Adrenal gland (tissue), 12 donors: ENCODE results near the gene TNS3. TPM values are rescaled to one million over a fixed set of nuclear protein-coding genes. Genes with fewer than 3 reads are reported as not detected.

Source experiments
- DNase-seq, 7 donors: peaks; one replicate each; pipeline ENCODE4 v3.0.0-alpha.2; 2019 to 2020
- H3K27ac ChIP-seq, 5 donors: fragments of 200-600 bp; sonication (generic) in 4 of 5; 1 replicate in 3 of 5; 2 replicates in 2 of 5; pipeline versions ENCODE4 v1.5.1 to v1.8.0; 2016 to 2020; ENCODE audit warnings: mild to moderate bottlenecking in 1 of 5
- H3K27me3 ChIP-seq: fragments of 200-600 bp; 2 replicates; pipeline ENCODE4 v1.8.0; 2021
- H3K36me3 ChIP-seq, 2 donors: fragments of 200-600 bp; replicated peaks in 1 of 2; 1 replicate in 1 of 2; 2 replicates in 1 of 2; pipeline versions ENCODE4 v1.5.1 to v1.8.0; 2018 to 2022
- H3K4me1 ChIP-seq, 2 donors: fragments of 200-600 bp; replicated peaks in 1 of 2; 1 replicate in 1 of 2; 2 replicates in 1 of 2; pipeline versions ENCODE4 v1.5.1 to v1.8.0; 2018 to 2021
- H3K4me3 ChIP-seq, 4 donors: fragments of 200-600 bp; sonication (generic) in 3 of 4; one replicate each; pipeline ENCODE4 v1.5.1; 2016 to 2018
- H3K9me3 ChIP-seq, 3 donors: fragments of 200-600 bp; sonication (generic) in 1 of 3; replicated peaks in 1 of 3; 1 replicate in 2 of 3; 2 replicates in 1 of 3; pipeline versions ENCODE4 v1.5.1 to v1.8.0; 2016 to 2021
- CTCF ChIP-seq, 6 experiments: fragments of 450-650 bp in 4 of 6; fragments of 200-600 bp in 2 of 6; sonication (generic) in 1 of 6; IDR thresholded peaks; 1 replicate in 5 of 6; 2 replicates in 1 of 6; pipeline versions ENCODE4 v1.5.1 to v1.8.0; 2016 to 2021; ENCODE audit warnings: antibody characterized with exemption in 6 of 6, mild to moderate bottlenecking in 2 of 6, moderate library complexity in 1 of 6
- POLR2A ChIP-seq, 2 donors: fragments of 450-650 bp; IDR thresholded peaks; one replicate each; pipeline ENCODE4 v1.6.1; 2017; ENCODE audit warnings: antibody characterized with exemption in 2 of 2, mild to moderate bottlenecking in 2 of 2, moderate library complexity in 1 of 2
- WGBS, 4 donors: extraction: QIAGEN DNeasy Blood & Tissue Kit in 2 of 4; methylation state at CpG; one replicate each; pipeline versions ENCODE4 v1.1.5 to v1.1.7; 2013 to 2017; 5-methylcytosine and 5-hydroxymethylcytosine counted together
- intact Hi-C, 2 donors: fragments of 100-400 bp; cut with DNase I; formaldehyde crosslinking; loops; one replicate each; pipeline versions ENCODE4 v1.14.1 to v1.15.0; 2022 to 2023
- polyA plus RNA-seq, 3 donors: library from polyadenylated mRNA; stranded (reverse); fragments of 200-250 nt in 2 of 3; fragments of 350-450 nt in 1 of 3; fragmentation: Illumina TruSeq in 1 of 3; extraction: RNeasy Lipid Tissue Mini Kit (QIAGEN cat#74804) in 1 of 3; gene quantifications; one replicate each; pipeline ENCODE4 v1.2.3, GENCODE V29; 2013 to 2014
- total RNA-seq, 9 donors: library from RNA; depleted of rRNA in 4 of 9; stranded (reverse); fragments of >200 nt in 4 of 9; fragments of 120-200 nt in 1 of 9; fragmentation: NEBNext Ultra II Directional in 1 of 9; extraction: Animal tissue kit (Norgen Biotek cat#: 25700) in 1 of 9; gene quantifications; one replicate each; pipeline versions ENCODE4 v1.1.0 to v1.2.4, GENCODE V29; 2013 to 2023
- donor health status: healthy with polysubstance abuse.
- donor health status: Bipolar disorder and iron deficiency.
- donor health status: DM: yes; HTN: yes; CAD: no.
- donor health status: DM: no; HTN: no; CAD: no.
- donor health status: DM: no; HTN: no; CAD: no.
- donor health status: DM: yes; HTN: yes; CAD: no.

The TNS3 gene
- total and polyA plus RNA-seq, 12 donors, result 21.0 to 188 (median 99.8) TPM

GRCh38 chr7:47402941-47403866, 178.7 kb downstream of the TNS3 start:
- peaks cover 19 to 27% of the 10 kb centered on the region in 2 donors for H3K4me1 ChIP-seq
- peak in 2 of 7 donors; percentile 12 to 45 for DNase-seq
- H3K4me3 ChIP-seq, result no peak overlapping the region
- no peaks in the 10 kb centered on the region for H3K9me3 ChIP-seq
- peak overlapping the region in 1 of 5 donors; percentile 21 for H3K27ac ChIP-seq
- H3K27me3 ChIP-seq, result no peaks in the 10 kb centered on the region
- WGBS, 4 donors, result 80 to 90% (median 88%) methylated on average over 14 to 15 of the region's 15 CpGs
- TF ChIP-seq POLR2A (IDR thresholded peaks at IDR 0.05), result no peak
- no peak for TF ChIP-seq CTCF (IDR thresholded peaks at IDR 0.05)
- H3K36me3 ChIP-seq, result peaks cover 0 to 24% of the 10 kb centered on the region in 2 donors
- intact Hi-C loops, result no loop called here

GRCh38 chr7:47401611-47402570, 180.0 kb downstream of the TNS3 start:
- H3K27ac ChIP-seq, result peak overlapping the region in 1 of 5 donors; percentile 18

GRCh38 chr7:47400741-47401206, 181.1 kb downstream of the TNS3 start:
- intact Hi-C loops, result no loop called here
- H3K9me3 ChIP-seq, result no peaks in the 10 kb centered on the region
- peaks cover 7 to 14% of the 10 kb centered on the region in 2 donors for H3K4me1 ChIP-seq
- H3K36me3 ChIP-seq, result peaks cover 0 to 35% of the 10 kb centered on the region in 2 donors
- H3K27me3 ChIP-seq, result no peaks in the 10 kb centered on the region
- TF ChIP-seq POLR2A (IDR thresholded peaks at IDR 0.05), result no peak
- TF ChIP-seq CTCF (IDR thresholded peaks at IDR 0.05), result no peak
- H3K27ac ChIP-seq, result no peak overlapping the region
- peak in 2 of 7 donors; percentile 6 to 45 for DNase-seq
- WGBS, 4 donors, result 88 to 96% (median 95%) methylated on average over 15 to 21 of the region's 21 CpGs
- no peak overlapping the region for H3K4me3 ChIP-seq

More at GRCh38 chr7:47401611-47402570, 180.0 kb downstream of the TNS3 start:
- H3K36me3 ChIP-seq, result peaks cover 0 to 24% of the 10 kb centered on the region in 2 donors
- no peaks in the 10 kb centered on the region for H3K9me3 ChIP-seq
- TF ChIP-seq POLR2A (IDR thresholded peaks at IDR 0.05), result no peak
- TF ChIP-seq CTCF (IDR thresholded peaks at IDR 0.05), result no peak
- H3K4me3 ChIP-seq, result no peak overlapping the region
- no peaks in the 10 kb centered on the region for H3K27me3 ChIP-seq
- H3K4me1 ChIP-seq, result peaks cover 18 to 25% of the 10 kb centered on the region in 2 donors
- WGBS, 4 donors, result 88 to 97% (median 95%) methylated on average over 10 to 17 of the region's 17 CpGs
- intact Hi-C loops, result no loop called here
- peak in 2 of 7 donors; percentile 6 to 41 for DNase-seq
